HUES48 (cell line): ENCODE results near the gene TMEM80.
"Not testable (repeated sequence)": the region's sequence is repeated elsewhere in the genome, so short reads cannot be mapped to it uniquely, and the experiment has no call there.

Source experiments
- H3K27ac ChIP-seq: one replicate; pipeline ENCODE4 v1.7.0; 2013; ENCODE audit warnings: low read depth, low read length, inconsistent platforms
- H3K27me3 ChIP-seq: 2 replicates; pipeline ENCODE4 v1.6.1; 2013; ENCODE audit warnings: mild to moderate bottlenecking, low read length; ENCODE audit not compliant: control insufficient read depth, insufficient read depth
- H3K36me3 ChIP-seq: 2 replicates; pipeline ENCODE4 v1.6.1; 2013; ENCODE audit warnings: low read length; ENCODE audit not compliant: control insufficient read depth, insufficient read depth
- H3K4me1 ChIP-seq: 2 replicates; pipeline ENCODE4 v1.6.1; 2013; ENCODE audit warnings: mild to moderate bottlenecking, low read length; ENCODE audit not compliant: control insufficient read depth, insufficient read depth
- H3K4me3 ChIP-seq: 2 replicates; pipeline ENCODE4 v1.5.1; 2013; ENCODE audit warnings: mild to moderate bottlenecking, low read depth, low read length
- H3K9ac ChIP-seq: 2 replicates; pipeline ENCODE4 v1.6.1; 2013; ENCODE audit warnings: mild to moderate bottlenecking, low read depth, low read length, moderate library complexity
- H3K9me3 ChIP-seq: 2 replicates; pipeline ENCODE4 v1.6.1; 2013; ENCODE audit warnings: low read length; ENCODE audit not compliant: control insufficient read depth, insufficient read depth

The TMEM80 gene

GRCh38 chr11:680476-680875 lies 15.1 kb upstream of the TMEM80 start:
- no peaks in the 10 kb centered on the region for H3K27me3 ChIP-seq
- no peak overlapping the region for H3K4me3 ChIP-seq
- no peak overlapping the region for H3K27ac ChIP-seq
- peaks cover 4% of the 10 kb centered on the region; the same call in 1 of the 2 replicates for H3K4me1 ChIP-seq
- H3K9me3 ChIP-seq: no peaks in the 10 kb centered on the region
- H3K36me3 ChIP-seq: peaks cover 71% of the 10 kb centered on the region
- no peak overlapping the region for H3K9ac ChIP-seq

DNA sequence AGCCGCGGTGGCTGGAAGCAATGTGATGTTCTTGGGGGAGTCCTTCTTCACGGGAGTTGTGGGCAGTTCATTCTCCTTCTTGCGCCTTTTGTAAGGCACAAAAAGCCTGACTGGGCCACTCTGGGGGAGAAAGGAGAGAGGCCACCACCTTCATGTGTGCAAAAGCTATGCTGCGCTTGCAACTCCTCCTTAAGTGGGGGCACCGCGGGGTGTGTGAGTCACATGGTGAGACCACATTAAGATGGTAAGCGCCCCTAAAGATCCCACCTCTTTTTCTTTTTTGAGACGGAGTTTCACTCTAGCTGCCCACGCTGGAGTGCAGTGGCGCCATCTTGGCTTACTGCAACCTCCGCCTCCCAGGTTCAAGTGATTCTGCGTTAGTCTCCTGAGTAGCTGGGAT lies 14.6 kb upstream of the TMEM80 start:
- Histone ChIP-seq H3K4me3 (no peak overlapping the region), H3K4me1 (peaks cover 4% of the 10 kb centered on the region; the same call in 1 of the 2 replicates), H3K36me3 (peaks cover 74% of the 10 kb centered on the region), H3K27ac (no peak overlapping the region), H3K9ac (no peak overlapping the region), H3K9me3 (no peaks in the 10 kb centered on the region), H3K27me3 (no peaks in the 10 kb centered on the region)

DNA sequence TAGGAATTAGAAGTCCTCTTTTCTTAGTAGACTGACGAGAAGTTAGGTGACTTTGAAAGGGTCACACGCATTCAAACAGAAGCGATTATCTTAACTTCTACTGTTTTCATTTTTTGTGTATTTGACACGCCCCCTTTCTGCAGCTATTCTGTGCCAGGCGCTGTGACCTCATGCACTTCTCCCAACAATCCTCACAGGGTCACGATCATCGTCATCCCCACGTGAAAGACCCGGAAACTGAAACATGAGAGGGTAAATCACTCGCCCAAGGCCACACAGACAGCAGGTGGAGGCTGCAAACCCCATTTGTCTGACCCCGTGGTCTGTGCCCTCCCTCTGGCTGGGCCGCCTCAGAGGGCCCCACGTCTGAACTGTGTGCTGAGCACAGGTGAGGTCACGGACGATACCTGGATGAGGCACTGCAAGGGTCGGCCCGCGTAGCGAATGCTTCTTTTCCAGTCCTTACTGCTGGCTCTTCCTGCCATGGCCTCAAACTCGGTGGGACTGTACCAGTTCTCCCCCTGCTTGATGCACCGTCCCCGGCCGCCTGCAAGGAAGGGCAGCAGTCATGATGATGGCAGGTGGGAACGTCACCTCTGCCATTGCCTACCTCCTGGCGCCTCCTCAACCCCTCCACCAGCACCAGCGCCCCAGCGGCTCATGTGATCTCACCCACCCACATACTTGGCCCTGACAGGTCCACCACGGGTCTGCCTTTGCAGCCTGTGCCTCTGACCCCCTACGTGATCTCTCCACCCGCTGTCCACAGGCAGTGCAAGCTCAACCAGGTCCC lies 9.0 kb upstream of the TMEM80 start:
- Histone ChIP-seq H3K4me1 (peaks cover 4% of the 10 kb centered on the region; the same call in 1 of the 2 replicates), H3K4me3 (no peak overlapping the region), H3K9me3 (no peaks in the 10 kb centered on the region), H3K27me3 (no peaks in the 10 kb centered on the region), H3K36me3 (peaks cover 79% of the 10 kb centered on the region), H3K27ac (no peak overlapping the region), H3K9ac (no peak overlapping the region)

GRCh38 chr11:687751-688150 lies 7.9 kb upstream of the TMEM80 start:
- Histone ChIP-seq H3K9ac (no peak overlapping the region), H3K36me3 (peaks cover 67% of the 10 kb centered on the region), H3K4me1 (peaks cover 4% of the 10 kb centered on the region; the same call in 1 of the 2 replicates), H3K9me3 (no peaks in the 10 kb centered on the region), H3K27ac (no peak overlapping the region), H3K4me3 (no peak overlapping the region), H3K27me3 (no peaks in the 10 kb centered on the region)

GRCh38 chr11:688681-689080 lies 6.9 kb upstream of the TMEM80 start:
- H3K4me1 ChIP-seq: peaks cover 10% of the 10 kb centered on the region
- peaks cover 59% of the 10 kb centered on the region for H3K36me3 ChIP-seq
- no peak overlapping the region for H3K4me3 ChIP-seq
- H3K9ac ChIP-seq: no peak overlapping the region
- H3K27me3 ChIP-seq: no peaks in the 10 kb centered on the region
- no peak overlapping the region for H3K27ac ChIP-seq
- no peaks in the 10 kb centered on the region for H3K9me3 ChIP-seq

DNA sequence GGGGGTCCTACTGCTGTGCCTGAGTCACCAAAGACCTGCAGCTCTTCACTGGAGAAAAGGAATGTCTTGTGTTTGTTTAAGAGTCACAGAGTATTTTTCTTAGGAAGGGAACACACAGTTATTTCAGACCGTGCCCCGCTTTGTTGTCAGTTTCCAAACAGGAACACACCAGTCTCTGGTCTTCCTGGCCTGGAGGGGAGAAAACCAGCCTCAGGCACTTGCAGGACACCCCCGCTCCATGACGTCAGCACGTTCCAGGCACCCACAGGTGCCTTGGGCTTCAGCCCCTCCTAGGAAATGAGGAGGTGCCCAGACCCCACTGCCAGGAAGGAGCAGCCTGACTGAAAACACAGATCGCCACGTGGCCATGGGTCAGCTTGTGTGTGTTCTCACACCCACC lies 6.0 kb upstream of the TMEM80 start:
- Histone ChIP-seq H3K27me3 (no peaks in the 10 kb centered on the region), H3K27ac (no peak overlapping the region), H3K9ac (no peak overlapping the region), H3K36me3 (peaks cover 52% of the 10 kb centered on the region), H3K4me1 (peaks cover 10% of the 10 kb centered on the region), H3K4me3 (no peak overlapping the region), H3K9me3 (no peaks in the 10 kb centered on the region)

GRCh38 chr11:690244-690643 lies 5.4 kb upstream of the TMEM80 start:
- not testable (repeated sequence) for H3K27me3 ChIP-seq, H3K9ac ChIP-seq, H3K27ac ChIP-seq, H3K4me3 ChIP-seq, H3K4me1 ChIP-seq, H3K9me3 ChIP-seq
- H3K36me3 ChIP-seq: peaks cover 46% of the 10 kb centered on the region

DNA sequence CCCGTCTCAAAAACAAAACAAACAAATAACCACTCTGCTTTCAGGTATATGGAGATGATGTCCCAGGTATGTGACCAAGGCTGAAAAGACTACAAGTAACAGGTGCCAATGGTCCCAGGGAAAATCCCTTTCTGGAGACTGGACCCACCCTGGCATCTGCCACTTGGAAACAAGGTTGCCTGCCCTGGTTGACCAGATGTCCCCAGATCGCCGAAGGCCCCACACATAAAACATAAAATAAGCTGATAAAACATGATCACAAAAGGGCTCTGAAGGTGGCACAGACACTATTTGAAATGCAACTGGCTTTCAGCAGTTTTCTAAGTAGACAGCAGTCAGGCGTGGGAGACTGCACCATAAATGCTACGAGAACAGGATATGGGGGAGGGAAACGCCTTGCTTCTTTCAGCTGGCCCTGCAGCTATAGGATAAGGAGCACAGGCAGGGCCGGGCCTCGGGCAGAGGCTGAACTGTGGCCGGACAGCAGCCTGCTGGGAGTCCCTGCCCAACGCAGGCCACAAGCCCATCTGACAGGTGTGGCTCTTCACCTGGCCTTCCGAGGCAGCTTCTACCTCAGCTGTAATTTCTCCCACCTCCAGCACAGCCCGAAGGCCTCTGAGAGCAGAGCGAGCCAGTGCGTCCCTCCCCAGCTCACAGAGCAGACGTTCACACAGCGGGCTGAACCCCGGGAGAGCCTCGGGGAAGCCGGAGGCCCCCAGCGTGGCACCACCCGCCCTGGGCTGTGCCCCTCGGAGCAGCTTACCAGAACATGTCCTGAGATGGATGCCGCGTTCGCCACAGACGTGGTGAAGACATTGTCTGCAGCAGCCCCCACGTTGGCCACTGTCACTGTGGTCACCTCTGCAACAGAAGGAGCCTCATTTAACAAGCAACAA lies 4.6 kb upstream of the TMEM80 start:
- Histone ChIP-seq H3K4me3 (no peak overlapping the region), H3K9me3 (no peaks in the 10 kb centered on the region), H3K9ac (no peak overlapping the region), H3K27me3 (no peaks in the 10 kb centered on the region), H3K36me3 (peaks cover 40% of the 10 kb centered on the region), H3K27ac (no peak overlapping the region), H3K4me1 (peaks cover 10% of the 10 kb centered on the region)

- Histone ChIP-seq H3K9ac (no peak overlapping the region), H3K4me3 (no peak overlapping the region), H3K9me3 (no peaks in the 10 kb centered on the region), H3K27ac (no peak overlapping the region), H3K36me3 (peaks cover 31% of the 10 kb centered on the region), H3K27me3 (no peaks in the 10 kb centered on the region), H3K4me1 (peaks cover 10% of the 10 kb centered on the region)
These were observed 3.7 kb upstream of the TMEM80 start for GRCh38 chr11:691710-692590.

DNA sequence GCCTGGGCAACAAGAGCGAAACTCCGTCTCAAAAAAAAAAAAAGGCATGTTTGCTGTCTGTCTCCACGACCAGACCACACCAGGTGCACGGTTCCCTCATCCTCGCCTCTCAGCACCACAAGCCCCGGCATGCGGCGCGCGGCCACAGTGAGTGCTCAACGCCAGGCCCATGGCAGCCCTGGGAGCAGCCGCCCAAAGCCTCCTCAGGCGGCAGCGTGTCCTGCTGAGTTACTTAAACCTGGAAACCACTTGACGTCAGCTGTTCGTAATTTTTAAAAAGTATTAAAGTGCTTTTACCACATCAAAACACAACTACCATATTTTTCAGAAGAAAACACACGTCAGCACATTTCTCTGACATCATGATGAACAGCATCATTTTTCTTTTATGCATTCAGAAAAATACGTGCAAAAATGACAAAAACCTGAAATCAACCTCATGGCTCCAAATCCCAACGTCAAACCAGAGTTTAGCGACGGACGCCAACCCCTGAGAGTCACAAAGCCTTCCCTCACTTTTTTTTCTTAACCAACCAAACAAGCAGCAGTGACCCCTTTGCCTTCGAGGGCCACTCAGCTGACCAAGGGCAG lies 2.7 kb upstream of the TMEM80 start:
- peaks cover 22% of the 10 kb centered on the region for H3K36me3 ChIP-seq
- no peak overlapping the region for H3K27ac ChIP-seq
- H3K4me3 ChIP-seq: no peak overlapping the region
- H3K9ac ChIP-seq: no peak overlapping the region
- H3K27me3 ChIP-seq: no peaks in the 10 kb centered on the region
- H3K4me1 ChIP-seq: peaks cover 18% of the 10 kb centered on the region
- no peaks in the 10 kb centered on the region for H3K9me3 ChIP-seq
